ENCODE measurements around the gene DLGAP1. TPM values are rescaled to one million over a fixed set of nuclear protein-coding genes. Genes with fewer than 3 reads are reported as not detected.
A peak's percentile ranks its signal among the peaks of the same experiment; 100 is the strongest.

DLGAP1 gene
- total and polyA plus RNA-seq, 2 of the 8 experiments (the other 6 are each of a cell fraction or from before 2014, with no cell fraction given), result 11.8 to 16.9 TPM

DNA sequence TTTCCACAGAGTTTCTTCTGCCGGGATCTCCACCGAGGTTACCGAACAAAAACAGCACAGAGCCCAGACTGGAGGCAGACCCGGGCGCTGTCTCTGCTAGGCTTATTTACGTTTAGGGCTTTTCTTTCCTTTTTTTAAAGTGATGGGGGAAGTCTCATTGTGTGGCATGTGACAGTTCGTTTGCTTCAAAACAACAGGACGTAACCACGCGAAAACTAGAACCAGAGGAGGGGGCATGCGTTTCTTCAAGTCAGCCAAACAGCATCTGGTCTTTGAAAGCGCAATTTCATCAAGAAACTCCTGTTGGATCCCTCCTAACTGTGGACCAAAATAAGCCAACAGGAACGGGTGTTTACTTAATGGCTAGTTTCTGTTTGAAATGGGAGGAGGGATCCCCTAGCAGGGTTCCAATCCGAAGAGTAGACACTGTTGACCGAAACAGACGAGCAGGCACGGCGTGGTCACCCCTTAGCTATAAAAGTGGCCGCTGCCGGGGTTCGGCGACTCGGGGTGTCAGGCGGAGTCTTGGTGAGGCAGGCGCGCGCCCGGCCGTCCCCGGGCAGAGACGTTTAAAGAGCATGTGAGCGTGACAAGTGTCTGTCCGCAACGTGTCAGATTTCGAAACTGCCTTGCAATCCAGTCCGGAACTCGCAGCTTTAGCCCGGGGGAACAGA, 1006.1 kb downstream of the DLGAP1 start:
- no peak overlapping the region for H2AFZ ChIP-seq (ENCODE audit: low read length)
- no peak overlapping the region; the same call in 1 of the 2 replicates for H4K8ac ChIP-seq (ENCODE audit: extremely low read depth, insufficient read depth, low read length)
- H3K56ac ChIP-seq (replicated peaks; ENCODE audit: insufficient read length, low read depth, low read length), result peak overlapping the region; percentile 34
- H4K91ac ChIP-seq (replicated peaks; ENCODE audit: insufficient read length, low read length), result no peak overlapping the region
- H3K79me2 ChIP-seq (ENCODE audit: control insufficient read depth in 1 of 2, insufficient read depth in 2 of 2, low read length in 2 of 2), result peaks cover 33 to 56% of the 10 kb centered on the region in 2 experiments
- H3K4me1 ChIP-seq (replicated peaks in 1 of 4; ENCODE audit: control insufficient read depth in 3 of 4, insufficient read depth in 4 of 4, low read length in 3 of 4), result peaks cover 6 to 16% (median 11%) of the 10 kb centered on the region in 4 experiments
- WGBS, 2 experiments (ENCODE audit: extremely low coverage in 1 of 2, insufficient coverage in 1 of 2, insufficient read length in 1 of 2, insufficient replicate concordance in 2 of 2, low coverage in 1 of 2, low lambda C conversion rate in 2 of 2, missing lambda C conversion rate in 1 of 2), result 1% methylated on average over 38 of the region's 38 CpGs; no CpG with 5 or more reads in 1 of the 2 experiments
- peaks cover 2 to 4% of the 10 kb centered on the region in 2 experiments for H4K20me1 ChIP-seq (replicated peaks in 1 of 2; ENCODE audit: control insufficient read depth in 1 of 2, insufficient read depth in 2 of 2, low read length in 2 of 2)
- H3K18ac ChIP-seq (ENCODE audit: extremely low read depth, low read length), result no peak overlapping the region; the same call in 1 of the 2 replicates
- DNase-seq (ENCODE audit: low read depth in 1 of 2, low spot score in 2 of 2), result peak in 1 of 2 experiments; percentile 70
- H3K23me2 ChIP-seq (ENCODE audit: low read depth, low read length), result peaks cover 21% of the 10 kb centered on the region
- H3K27ac ChIP-seq (ENCODE audit: low read depth, low read length), result no peak overlapping the region
- H2AK5ac ChIP-seq (ENCODE audit: low read depth, low read length), result no peak overlapping the region
- no peaks in the 10 kb centered on the region for H3K79me1 ChIP-seq (ENCODE audit: low read depth, low read length)
- H3K23ac ChIP-seq (ENCODE audit: insufficient read length), result no peak overlapping the region
- H3K36me3 ChIP-seq (ENCODE audit: control insufficient read depth in 2 of 4, insufficient read depth in 4 of 4, low read length in 3 of 4), result peaks cover 0 to 16% (median 2%) of the 10 kb centered on the region in 4 experiments; a peak in 2 of 8 replicates
- no peak overlapping the region for H2BK5ac ChIP-seq (ENCODE audit: low read depth, low read length)
- H3K9me3 ChIP-seq (ENCODE audit: insufficient read depth in 2 of 2, low read depth in 1 of 2, low read length in 1 of 2), result no peaks in the 10 kb centered on the region
- ChIA-PET CTCF (ENCODE audit: partially characterized antibody) (interaction anchor here (1.0 to 4.3 kb wide), 3 partner anchors 10 to 147 kb away, joined by 3 to 28 read pairs (median 5); no protein-coding TSS in a partner anchor), POLR2A (ENCODE audit: partially characterized antibody) (interaction anchor here (0.6 to 3.2 kb wide), 9 partner anchors 10 to 159 kb away, joined by 3 to 15 read pairs (median 7); no protein-coding TSS in a partner anchor)
- peak overlapping the region; percentile 73 to 99 (median 87) for H3K4me3 ChIP-seq (ENCODE audit: extremely low read depth in 1 of 4, insufficient read depth in 2 of 4, low read depth in 3 of 4, low read length in 4 of 4)
- H3K27me3 ChIP-seq (replicated peaks in 1 of 4; ENCODE audit: control insufficient read depth in 3 of 4, extremely low read depth in 1 of 4, insufficient read depth in 3 of 4, low read length in 3 of 4), result no peaks in the 10 kb centered on the region
- H2BK12ac ChIP-seq (ENCODE audit: low read depth, low read length), result no peak overlapping the region
- no peak overlapping the region for H3K4ac ChIP-seq (replicated peaks; ENCODE audit: insufficient read length, low read depth, low read length)
- no peak overlapping the region for H4K5ac ChIP-seq (ENCODE audit: insufficient read length, low read depth, low read length)
- no peak overlapping the region for H3K14ac ChIP-seq (ENCODE audit: insufficient read length)
- H3K4me2 ChIP-seq (ENCODE audit: insufficient read depth in 1 of 2, low read depth in 2 of 2, low read length in 2 of 2), result peak overlapping the region; percentile 95
- FAIRE-seq, result no peak
- H3K9ac ChIP-seq (replicated peaks in 1 of 4; ENCODE audit: extremely low read depth in 1 of 4, low read depth in 3 of 4, low read length in 3 of 4), result peak overlapping the region in 2 of 4 experiments; percentile 24 to 41; a peak in 3 of 7 replicates
- no peak overlapping the region for H2BK20ac ChIP-seq (ENCODE audit: low read length)
- H2BK120ac ChIP-seq (replicated peaks; ENCODE audit: low read depth, low read length), result no peak overlapping the region
- no peak overlapping the region for H2BK15ac ChIP-seq (ENCODE audit: low read length)
- TF ChIP-seq YY1 (IDR thresholded peaks at IDR 0.05; ENCODE audit: low read depth, low read length) (no peak), GTF2F1 (IDR thresholded peaks at IDR 0.05; ENCODE audit: borderline replicate concordance, low read depth, low read length) (no peak), RXRA (IDR thresholded peaks at IDR 0.05; ENCODE audit: insufficient read depth, low read depth, low read length) (no peak), EGR1 (IDR thresholded peaks at IDR 0.05; ENCODE audit: borderline replicate concordance, low read depth, low read length) (no peak), HDAC2 (IDR thresholded peaks at IDR 0.05; ENCODE audit: borderline replicate concordance in 1 of 2, low read depth in 2 of 2, low read length in 2 of 2) (peak in 1 of 2 experiments; percentile 62; a peak in 1 of 4 replicates), CTBP2 (IDR thresholded peaks at IDR 0.05; ENCODE audit: borderline replicate concordance, insufficient read depth, insufficient read length, low read length) (peak; percentile 42), KDM1A (IDR thresholded peaks at IDR 0.05; ENCODE audit: borderline replicate concordance, low read length) (no peak), KDM4A (IDR thresholded peaks at IDR 0.05; ENCODE audit: low read depth, low read length, severe bottlenecking) (no peak), SAP30 (IDR thresholded peaks at IDR 0.05; ENCODE audit: insufficient read depth, insufficient replicate concordance, low read length) (peak; percentile 80), SRF (IDR thresholded peaks at IDR 0.05; ENCODE audit: low read depth, low read length) (no peak)
- TF ChIP-seq, protein P1, sequence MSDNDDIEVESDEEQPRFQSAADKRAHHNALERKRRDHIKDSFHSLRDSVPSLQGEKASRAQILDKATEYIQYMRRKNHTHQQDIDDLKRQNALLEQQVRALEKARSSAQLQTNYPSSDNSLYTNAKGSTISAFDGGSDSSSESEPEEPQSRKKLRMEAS (IDR thresholded peaks at IDR 0.05), result peak; percentile 36; the same call in 1 of the 2 replicates
